ENCODE results near the gene BDP1. TPM values are rescaled to one million over a fixed set of nuclear protein-coding genes. Genes with fewer than 3 reads are reported as not detected.
"Not testable (repeated sequence)": the region's sequence is repeated elsewhere in the genome, so short reads cannot be mapped to it uniquely, and the experiment has no call there.

Gene BDP1, protein sequence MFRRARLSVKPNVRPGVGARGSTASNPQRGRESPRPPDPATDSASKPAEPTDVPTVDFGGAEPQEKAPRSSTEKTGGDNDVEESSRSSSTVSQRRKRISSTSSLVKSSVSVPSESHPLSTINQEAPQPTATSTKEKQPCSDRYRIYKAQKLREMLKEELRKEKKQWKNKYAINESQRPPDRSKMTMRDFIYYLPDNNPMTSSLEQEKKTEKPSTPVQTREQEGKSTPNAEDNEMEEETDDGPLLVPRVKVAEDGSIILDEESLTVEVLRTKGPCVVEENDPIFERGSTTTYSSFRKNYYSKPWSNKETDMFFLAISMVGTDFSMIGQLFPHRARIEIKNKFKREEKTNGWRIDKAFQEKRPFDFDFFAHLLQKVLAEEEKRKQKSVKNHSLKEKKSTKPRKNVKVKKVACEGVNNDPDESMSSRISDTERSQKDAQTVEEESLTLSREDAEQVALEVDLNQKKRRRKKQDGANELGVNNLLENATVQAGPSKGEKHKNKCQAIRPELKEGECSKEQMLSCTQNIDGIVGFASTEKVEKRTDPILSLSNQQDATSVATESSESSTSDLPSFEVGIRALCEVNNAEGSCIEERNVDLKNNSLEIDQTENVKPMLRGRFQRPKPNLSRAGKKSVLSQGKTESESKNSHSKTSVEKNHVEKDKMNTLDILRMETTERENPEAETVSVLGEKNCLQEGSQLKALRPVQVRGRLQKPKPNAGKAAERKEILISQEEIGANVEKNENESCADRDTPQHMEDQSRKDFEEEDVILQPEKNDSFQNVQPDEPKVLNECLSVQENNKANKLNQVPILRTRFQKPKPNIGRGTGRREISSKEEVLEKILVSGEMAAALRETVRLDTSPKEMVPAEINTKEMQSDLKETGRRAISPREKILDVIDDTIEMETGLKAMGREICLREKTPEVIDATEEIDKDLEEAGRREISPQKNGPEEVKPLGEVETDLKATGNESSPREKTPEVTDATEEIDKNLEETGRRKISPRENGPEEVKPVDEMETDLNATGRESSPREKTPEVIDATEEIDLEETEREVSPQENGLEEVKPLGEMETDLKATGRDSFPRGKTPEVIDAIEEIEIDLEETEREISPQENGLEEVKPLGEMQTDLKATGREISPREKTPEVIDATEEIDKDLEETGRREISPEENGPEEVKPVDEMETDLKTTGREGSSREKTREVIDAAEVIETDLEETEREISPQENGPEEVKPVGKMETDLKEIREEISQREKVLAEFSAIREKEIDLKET (N-terminal part only)
- total RNA-seq = 39.9 TPM

DNA sequence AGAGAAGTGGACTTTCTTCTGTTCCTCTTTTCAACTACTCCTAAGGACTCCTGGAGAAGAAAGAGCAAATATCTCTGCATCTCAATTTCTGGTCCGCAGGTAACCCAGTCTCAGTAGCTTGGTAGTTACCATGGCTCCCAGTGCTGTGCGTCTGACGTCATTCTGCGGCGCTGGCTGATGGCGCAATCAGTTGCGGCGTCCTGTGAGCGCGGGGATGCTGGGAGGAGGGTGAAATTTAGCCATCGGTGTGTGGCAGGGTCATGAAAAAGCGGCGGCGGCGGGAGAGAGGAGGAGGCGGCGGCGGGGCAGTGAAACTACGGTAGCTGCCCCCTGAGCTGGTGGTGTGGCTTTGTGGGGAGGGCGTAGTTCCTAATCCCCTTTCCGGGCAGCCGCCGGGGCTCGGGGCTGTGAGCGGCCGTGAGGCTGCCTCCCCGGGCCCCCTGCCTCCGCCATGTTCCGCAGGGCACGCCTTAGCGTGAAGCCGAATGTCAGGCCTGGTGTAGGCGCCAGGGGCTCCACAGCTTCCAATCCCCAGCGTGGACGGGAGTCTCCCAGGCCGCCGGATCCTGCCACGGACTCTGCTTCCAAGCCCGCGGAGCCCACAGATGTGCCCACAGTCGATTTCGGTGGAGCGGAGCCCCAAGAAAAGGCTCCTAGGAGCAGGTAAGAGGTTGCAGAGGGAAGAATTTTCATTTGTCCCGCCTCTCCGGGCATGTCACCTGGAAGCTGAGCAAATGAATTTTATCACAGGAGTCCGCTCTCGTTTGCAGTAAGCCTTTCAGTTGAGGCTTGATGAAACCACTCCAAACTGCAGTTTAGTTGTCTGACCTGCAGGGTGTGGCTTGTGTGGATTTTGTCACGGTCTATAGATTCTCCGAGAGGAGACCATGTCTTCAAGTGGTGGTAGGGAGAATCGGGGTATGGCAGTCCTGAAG lies at the start of gene BDP1:
BDP1 (plus strand) TSS at position 225 of the 935 bp plus-strand sequence; CDS start at position 452, 227 bp downstream.
- DNase-seq (ENCODE audit: low spot score) = peak; percentile 97

DNA sequence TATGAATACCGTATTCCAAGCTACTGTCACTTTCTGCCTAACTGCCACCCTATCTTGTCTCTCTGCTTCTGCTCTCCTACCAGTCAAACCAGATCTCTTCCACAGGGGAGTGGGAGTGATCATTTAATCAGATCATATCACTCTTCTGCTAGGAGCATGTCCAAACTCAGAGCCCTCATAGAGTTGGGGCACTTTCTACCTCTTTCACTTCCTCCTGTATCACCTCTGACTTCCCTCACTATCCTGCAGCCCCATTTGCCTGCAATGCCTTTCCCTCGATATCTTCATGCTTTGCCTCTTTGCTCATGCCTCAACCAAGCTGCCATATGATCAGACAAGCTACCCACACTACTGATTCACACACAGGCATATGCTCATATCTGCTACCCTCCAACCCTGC lies 45.4 kb upstream of the BDP1 start:
- not testable (repeated sequence) for DNase-seq (ENCODE audit: low spot score)

DNA sequence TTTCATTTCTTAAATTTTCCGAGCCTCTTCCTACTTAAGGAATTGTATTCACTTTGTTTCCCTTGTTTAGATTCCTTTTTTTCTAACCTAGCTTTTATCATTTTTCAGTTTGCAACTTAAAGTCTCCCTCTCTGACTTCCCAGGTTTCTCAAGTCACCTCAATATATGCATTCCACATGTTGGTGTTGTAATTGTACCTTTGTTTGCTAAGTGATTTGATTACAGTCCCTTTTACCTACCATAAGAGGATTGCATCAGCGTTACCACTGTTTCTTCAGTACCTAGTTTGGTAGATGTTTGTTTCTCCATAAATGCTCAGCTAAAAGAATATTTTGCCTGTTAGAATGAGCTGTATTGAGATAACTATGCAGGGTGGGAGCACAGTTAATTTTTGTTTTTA lies 39.8 kb upstream of the BDP1 start:
- DNase-seq (ENCODE audit: low spot score) = not testable (repeated sequence)

DNA sequence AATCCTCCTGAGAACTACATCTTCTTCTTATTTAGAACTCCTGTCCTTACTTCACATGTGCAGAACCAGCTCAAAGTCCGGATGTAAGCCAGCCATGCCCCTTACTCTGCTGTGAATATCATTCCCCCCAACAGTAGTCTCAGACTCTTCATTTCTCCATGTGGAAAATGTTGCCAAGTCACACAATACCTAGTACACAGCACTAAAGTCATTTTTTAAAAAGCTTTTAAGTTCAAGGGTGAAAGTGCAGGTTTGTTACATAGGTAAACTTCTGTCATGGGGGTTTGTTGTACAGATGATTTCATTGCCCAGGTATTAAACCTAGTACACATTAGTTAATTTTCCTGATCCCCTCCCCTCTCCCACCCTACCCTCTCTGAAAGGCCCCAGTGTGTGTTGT lies 37.4 kb upstream of the BDP1 start:
- DNase-seq (ENCODE audit: low spot score) = not testable (repeated sequence)

DNA sequence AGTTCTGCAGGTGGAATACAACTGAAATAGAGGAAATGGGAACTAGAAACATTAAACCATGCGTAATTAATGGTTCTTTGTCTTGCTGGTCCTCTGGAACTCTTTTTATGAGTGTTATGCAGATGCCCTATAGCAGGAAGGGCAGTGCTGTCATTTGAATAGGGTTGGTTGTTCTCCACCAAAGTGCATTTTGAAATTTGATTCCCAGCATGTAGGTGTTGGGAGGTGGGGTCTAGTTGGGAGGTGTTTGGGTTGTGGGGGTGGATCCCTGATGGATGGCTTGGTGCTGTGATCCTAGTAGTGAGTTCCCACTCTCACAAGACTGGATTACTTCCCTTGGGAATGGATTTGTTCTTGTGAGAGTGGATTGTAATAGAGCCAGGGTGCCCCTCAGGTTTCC lies 34.2 kb upstream of the BDP1 start:
- DNase-seq (ENCODE audit: low spot score) = not testable (repeated sequence)

DNA sequence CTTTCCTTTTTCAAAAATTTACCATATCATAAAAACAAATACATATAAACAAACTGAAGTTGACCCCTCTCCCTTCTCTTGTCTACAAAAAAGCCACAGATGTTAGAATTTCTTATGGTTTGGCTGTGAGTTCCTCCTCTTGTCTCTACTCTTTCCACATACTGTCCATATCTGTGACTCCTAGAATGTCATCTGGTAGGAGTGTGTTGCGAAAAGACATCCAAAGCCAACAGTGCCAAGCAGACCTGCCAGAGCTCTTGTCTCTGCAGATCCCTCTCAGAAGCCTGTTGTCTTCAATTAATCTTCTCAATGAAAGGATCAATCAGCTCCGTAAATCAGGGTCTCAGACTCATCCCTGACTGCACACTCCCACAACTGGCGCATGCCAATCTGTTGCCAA lies 31.6 kb upstream of the BDP1 start:
- DNase-seq (ENCODE audit: low spot score) = not testable (repeated sequence)

DNA sequence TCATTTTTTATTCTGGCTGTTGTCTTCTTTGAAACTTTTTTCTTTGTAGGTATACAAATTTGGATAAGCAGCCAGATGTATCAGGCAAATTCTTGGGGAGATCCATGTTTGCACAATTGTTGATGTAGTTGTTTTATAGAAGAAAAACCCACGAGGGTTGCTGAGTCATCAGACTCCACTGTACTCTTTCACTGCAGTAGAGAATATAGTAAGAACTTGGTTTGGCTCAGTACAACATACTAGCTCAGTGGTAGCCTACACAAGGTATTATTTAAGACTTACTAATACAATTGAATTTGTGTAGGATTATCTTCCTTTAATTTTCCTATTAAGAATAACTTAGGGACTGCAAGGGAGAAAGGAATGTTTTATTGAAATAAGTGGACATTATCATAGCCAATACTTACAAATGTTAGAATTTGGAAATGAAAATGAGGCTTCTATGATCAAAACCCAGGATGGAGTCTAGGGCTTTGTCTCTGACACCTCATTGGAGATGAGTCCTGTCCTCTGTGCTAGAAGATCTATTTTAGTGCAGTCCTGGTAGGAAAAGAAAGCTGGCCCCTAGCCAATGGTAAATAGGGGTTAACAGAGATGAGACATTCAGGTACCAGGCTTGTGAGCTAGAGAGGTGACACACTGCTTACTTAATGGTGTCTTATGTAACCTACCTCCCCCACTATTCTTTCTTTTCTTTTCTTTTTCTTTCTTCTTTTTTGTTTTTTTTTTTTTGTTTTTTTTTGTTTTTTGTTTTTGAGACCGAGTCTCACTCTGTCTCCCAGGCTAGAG lies 28.6 kb upstream of the BDP1 start:
- DNase-seq (ENCODE audit: low spot score) = not testable (repeated sequence)

DNA sequence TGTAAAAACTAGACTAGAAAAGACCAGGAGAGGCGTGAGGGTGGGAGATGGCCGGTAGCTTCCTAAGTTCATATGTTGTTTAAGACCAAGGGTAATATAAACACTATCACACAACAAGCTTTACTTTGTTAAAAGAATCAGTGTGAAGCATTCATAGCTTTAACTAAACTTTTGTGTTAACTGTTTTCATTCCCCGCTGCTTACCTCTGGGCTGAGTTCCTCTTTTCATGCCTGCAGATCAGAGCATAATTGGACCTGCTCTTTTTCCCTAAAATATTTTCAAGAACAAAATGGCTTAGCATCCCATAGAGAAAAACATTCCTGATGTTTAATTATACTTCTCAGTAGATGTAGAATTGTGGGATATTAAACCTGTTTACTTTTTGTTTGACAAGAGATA lies 23.0 kb upstream of the BDP1 start:
- DNase-seq (ENCODE audit: low spot score) = not testable (repeated sequence)

DNA sequence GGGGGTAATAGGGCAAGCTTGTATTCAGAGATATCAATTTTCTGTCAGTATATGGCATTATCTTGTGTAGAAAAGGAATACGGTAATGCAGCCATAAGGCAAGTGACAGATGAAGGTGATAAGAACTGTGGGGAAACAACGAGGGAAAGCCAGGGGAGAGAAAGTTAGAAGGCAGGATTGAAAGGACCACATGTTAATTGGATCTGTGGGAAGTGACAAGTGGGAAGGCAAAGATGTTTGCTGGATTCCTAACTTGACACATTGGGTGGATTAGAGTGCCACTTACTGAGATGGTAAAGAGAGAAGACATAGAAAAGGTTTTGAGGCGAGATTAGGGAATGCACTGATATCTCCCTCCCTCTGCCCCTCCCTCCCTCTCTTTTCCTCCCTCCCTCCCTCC lies 20.6 kb upstream of the BDP1 start:
- DNase-seq (ENCODE audit: low spot score) = not testable (repeated sequence)

DNA sequence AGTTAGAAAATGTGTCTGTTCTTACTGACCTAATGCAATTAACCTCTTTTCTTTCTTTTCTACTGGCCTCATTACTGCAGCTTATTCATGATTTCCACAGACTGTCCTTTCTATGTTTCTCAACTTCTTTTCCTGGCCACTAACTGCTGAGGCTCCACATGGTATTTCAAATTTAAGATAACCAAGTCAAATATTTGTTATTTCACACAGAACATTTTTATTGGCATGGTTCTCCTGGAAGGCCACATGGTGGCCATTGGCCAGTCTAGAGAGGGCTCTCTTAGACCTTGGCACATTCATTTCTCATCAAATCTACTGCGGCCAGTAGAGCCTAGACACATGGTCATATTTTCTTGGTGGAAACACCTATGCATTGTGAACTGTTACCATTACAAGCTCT lies 13.9 kb upstream of the BDP1 start:
- DNase-seq (ENCODE audit: low spot score) = not testable (repeated sequence)

DNA sequence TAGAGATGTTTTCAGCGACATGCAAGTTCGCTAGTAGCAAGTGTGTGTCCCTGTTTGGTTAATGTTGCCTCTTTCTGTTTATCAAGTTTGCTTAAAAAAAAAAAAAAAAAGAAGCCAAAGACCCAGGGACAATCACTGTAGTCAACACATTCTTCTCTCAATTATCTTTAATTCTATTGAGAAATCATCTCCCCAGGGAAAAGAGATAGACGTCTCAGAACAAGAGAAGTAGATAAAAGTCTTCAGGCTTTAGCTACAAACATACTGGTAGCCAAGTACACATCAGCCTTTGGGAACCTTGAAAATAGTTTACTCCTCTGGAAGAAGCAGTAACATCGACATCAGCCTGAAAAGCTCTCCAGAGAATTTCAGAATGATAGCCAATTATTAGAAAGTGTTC lies 11.6 kb upstream of the BDP1 start:
- DNase-seq (ENCODE audit: low spot score) = not testable (repeated sequence)

DNA sequence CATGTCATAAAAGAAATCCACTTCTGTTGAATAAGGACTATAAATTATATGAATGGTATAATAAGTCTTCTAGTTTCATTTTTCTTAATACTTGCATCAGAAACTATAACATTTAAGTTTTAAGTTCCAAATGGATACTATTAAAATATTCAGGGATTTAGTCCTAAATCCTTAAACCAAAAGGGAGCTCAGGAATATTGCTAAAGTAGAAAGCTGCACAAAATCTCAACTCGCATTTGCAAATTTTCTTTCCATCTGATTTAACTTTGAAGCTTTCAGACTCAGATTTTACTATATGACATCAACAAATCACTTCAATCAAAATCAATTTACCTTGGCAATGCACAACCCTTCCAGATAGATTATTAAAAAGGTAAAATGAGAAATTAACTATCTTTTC lies 10.4 kb upstream of the BDP1 start:
- DNase-seq (ENCODE audit: low spot score) = not testable (repeated sequence)

DNA sequence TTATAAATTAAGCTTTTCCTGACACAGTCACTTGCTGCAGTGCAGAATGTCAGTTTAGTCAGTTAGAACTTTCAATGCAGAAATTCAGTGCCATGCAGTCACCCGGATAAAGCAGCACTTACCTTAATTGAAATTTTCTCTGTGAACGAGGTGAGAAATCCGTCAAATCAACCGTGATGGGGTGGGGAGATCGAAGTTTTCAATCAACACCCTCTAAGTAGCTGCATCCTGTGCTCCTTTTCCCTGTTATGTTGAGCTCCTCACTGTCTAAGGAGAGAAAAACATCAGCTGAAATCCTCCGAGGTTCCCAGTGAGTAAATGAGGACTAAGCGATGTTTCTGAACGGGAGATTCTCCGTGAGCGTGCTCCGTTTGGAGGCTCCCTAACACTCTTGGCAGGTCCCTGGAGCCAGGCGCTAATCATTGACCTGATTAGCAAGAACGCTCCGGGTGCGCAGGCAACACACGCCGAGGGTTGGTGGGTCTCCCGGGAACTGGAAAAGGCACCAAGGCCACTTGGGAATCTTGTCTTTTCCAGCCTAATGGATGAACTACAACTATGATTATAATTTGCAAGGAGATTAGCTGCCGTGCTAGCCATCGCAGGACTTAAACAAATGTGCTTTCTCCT lies 9.8 kb upstream of the BDP1 start:
- DNase-seq (ENCODE audit: low spot score) = not testable (repeated sequence)

DNA sequence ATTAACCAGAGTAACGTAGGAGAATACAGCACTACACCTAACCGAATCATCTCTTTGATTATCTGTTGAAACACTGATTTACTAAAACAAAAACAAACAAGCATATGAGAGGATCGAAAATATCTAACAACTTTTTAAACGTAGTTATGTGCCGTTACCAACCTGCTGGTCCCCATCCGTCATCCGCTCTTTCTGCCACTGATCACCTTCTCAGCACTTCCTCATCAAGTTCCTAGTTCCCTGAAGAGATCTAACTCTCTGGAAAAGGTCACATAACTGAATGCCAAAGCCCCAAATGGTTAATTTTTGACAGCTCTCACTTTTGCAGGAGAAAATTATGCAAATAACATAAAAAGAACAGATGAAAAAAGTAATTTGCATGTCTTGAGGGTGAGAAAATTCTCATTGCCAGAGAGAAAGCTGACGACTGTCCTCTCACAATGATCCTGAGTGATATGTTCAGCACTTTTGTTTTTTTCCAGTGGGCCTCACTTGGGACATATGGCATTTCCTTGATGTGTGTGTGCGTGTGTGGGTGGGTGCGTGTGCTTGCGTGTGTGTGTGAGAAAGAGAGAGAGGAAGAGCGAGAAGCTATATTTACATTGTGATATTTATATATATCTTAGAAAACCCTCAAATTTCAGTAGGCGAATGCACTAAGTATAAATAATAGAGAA lies 8.8 kb upstream of the BDP1 start:
- not testable (repeated sequence) for DNase-seq (ENCODE audit: low spot score)

DNA sequence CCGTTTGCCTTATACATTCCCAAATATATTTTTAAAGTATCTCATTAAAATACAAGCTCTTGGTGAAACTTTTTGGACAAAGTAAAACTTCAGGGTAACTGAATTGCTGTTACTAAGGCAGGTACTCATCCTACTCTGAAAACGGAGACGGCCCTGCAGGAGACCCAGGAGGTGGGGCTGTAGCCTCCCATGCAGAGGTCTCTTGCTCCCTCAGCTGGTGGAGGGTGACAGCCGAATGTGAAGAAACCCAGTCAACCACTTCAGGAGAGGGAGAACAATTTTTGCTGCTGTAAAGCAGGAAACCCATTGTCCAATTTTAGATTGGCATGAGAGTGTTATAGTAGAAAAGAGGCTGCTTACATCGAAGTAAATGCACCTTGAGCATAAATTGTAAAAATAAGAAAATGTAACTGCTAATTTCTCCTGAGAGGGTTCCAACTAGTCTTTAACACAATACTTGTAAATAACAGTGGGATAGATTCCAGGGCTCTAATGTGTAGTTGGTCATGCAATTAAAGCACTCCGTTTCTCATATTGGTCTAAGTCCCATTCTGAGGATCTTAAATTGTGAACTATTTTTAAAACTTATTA lies 8.1 kb upstream of the BDP1 start:
- DNase-seq (ENCODE audit: low spot score) = not testable (repeated sequence)

DNA sequence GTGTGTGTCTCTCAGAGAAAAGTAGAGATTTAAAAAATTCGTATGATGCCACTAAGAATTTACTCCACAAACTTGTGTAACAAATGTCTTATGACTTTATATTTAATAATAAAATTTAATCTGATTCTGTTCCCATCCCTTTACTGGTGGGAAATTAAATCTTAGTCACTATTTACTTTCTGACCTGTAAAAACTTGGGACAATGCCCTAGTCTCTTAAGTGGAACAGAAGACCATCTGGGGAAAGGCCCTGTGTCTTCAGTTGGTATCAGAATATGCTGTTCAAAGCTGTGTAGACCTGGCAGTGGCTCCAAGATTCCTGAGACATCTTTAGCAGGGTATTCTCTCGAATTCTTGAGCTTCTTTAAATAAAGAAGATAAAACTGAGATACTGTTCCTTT lies 2.6 kb upstream of the BDP1 start:
- DNase-seq (ENCODE audit: low spot score) = no peak

DNA sequence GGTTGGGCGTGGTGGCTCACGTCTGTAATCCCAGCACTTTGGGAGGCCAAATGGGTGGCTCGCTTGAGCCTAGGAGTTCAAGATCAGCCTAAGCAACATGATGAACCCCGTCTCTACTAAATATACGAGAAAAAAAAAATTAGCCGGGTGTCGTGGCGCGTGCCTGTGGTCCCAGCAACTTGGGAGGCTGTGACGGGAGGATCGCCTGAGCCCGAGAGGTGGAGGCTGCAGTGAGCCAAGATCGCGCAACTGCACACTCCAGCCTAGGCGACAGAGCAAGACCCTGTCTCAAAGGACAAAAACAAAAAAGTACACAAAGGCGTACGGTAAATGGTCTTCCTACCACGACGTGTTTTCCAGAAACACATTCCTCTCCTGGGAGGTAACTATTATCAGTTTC lies 538 bp upstream of the BDP1 start:
- DNase-seq (ENCODE audit: low spot score) = no peak

DNA sequence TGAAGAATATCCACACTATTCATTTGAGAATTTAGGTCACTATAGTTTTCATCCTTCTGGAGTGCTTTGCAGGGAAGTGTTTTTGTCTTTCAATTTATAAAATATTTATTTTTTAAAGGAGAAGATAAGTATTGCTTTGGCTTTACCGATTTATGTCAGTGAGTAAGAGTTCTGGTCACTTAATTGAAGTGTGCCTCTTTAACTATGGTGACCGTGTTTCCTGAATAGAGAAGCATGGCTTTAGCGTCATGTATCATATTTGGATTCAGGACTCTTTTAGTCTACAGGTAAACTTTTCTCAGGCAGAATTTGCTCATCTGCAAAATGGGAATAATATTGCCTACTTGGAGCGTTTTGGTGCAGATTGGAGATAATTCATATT lies 902 bp downstream of the BDP1 start:
- no peak for DNase-seq (ENCODE audit: low spot score)

DNA sequence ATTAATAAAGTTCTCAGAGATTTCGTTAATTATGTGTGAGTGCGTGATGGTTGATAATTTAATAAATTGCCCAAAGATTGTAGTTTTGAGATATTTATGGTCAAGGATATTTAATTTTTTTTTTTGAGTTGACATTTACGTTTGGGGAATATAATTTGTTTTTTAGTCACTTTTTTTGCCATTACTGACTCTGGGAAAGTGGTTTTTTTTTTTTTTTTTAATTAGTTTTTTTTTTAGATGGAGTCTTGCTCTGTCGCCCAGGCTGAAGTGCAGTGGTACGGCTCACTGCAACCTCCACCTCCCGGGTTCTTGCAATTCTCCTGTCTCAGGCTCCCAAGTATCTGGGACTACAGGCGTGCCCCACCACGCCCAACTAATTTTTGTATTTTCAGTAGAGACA lies 1.7 kb downstream of the BDP1 start:
- DNase-seq (ENCODE audit: low spot score) = no peak

Measured in ureter (tissue), 1 donor.